NCI-H2196 treated with DMSO at 0.1 percent for 48 hours (cell line): ENCODE data around the gene SNAPC2.
A peak's percentile ranks its signal among the peaks of the same experiment; 100 is the strongest.
"Not testable (repeated sequence)": the region's sequence is repeated elsewhere in the genome, so short reads cannot be mapped to it uniquely, and the experiment has no call there.

ENCODE experiments used
- DNase-seq: peaks from one replicate; lab custom pipeline; 2025; ENCODE audit not compliant: unreplicated experiment; lab: John Stamatoyannopoulos, UW

Gene SNAPC2

DNA sequence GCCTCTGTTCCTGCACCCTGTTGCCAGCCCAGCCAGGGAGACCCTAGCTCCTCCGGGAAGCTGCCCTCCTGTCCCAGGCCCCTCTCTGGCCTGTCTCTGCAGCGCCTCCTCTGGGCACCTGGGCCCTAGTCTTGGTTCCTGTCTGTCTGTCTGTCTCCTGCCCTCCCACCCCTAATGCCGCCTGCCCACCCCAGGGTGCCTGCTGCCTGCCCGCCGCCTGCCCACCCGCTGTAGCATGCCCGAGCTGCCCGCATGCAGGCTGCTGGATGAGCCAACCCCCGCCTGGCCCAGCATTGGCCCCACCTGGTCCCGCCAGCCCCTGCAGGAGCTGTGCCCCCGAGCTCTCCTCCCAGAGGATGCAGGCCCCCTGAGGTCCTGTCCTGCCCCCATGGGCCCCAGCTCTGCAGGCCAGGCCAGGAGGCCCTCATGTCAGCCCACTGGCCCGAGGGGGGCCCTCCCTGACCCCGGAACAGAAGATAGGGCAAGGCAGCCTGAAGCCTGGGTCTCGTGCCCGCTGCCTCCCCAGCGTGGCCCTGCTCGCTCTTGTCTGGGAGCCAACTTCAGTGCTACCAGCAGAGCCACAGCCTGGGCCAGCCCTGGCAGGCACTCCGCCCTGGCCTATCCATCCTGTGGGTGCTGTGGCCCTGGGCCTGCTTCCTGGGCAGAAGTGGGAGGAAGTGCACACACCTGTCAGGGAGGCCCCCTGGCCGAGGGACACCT is 11.2 kb upstream of the SNAPC2 start:
- no peak for DNase-seq

DNA sequence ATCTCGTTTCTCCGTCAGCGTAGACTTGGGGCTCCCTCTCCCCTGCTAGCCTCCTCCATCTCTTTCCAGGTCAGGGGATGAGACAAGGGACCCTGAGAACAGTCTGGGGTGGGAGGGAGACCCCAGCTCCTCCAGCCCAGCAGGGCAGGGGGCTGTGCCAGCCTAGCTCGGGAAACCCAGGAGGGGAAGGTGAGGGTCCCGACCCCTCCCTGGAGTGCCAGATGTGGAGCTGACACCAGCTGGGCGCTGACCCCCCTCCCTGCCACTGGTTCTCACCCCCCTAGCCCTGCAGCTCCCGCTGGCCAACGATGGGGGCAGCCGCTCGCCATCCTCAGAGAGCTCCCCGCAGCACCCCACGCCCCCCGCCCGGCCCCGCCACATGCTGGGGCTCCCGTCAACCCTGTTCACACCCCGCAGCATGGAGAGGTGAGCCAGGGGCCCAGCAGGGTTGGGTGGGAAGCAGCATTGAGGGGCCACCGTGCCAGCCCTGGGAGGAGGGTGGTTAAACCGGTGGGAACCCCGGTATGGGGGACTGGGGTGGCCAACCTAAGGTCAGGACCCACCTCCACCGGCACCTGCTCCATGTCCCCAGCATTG is 10.6 kb upstream of the SNAPC2 start:
- DNase-seq = no peak

GRCh38 chr19:7910321-7911161 is 9.6 kb upstream of the SNAPC2 start:
- DNase-seq = no peak

DNA sequence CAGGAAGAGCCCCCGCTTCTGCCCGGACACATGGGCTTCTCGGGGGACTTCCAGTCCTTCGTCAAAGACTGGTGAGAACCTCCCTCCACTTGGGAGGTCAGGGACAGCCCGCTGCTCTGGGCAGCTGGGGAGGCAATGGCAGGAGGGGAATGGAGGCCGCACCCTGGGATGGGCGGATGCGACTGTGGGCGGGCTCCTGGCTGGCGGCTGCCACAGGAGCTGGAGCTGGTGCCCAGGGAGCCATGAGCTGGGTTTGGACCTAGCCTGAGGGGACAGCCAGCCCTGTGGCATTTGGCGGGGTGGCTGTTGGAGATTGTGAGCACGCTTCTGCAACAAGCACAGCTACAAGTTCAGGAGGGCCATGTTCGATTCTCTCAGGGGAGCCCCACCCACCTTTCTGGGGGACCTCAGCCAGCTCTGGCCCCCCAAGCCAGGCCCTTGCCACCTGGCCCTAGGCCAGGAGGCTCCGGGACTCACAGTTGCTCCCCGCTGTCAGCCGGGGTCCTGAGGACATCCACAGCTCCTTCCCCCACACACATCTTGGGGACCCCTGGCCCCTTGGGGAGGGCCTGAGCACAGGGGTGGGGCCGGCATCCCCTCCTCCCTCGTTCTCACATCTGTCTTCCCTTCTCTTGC is 8.5 kb upstream of the SNAPC2 start:
- DNase-seq = no peak

DNA sequence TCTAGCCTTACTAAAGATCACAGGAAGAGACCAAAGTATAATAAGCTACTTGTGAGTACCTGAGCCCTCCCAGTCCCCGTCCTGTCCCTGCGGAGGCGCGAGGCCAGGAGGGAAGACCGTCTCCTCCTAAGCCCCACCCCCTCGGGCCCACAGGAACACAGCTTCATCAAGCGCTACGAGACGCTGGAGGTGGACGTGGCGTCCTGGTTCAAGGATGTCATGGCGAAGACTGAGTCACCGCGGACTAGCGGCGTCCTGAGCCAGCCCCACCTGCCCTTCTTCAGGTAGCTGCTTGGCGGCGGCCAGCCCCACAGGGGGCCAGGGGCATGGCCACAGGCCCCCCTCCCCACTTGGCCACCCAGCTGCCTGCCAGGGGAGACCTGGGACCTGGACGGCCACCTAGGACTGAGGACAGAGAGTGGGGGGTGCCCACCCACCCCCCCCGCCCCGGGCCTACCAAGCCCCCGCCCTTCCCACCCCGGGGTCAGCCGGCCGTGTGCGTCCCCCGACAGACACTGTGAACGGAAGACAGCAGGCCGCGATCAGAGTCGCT is 7.9 kb upstream of the SNAPC2 start:
- DNase-seq = no peak

DNA sequence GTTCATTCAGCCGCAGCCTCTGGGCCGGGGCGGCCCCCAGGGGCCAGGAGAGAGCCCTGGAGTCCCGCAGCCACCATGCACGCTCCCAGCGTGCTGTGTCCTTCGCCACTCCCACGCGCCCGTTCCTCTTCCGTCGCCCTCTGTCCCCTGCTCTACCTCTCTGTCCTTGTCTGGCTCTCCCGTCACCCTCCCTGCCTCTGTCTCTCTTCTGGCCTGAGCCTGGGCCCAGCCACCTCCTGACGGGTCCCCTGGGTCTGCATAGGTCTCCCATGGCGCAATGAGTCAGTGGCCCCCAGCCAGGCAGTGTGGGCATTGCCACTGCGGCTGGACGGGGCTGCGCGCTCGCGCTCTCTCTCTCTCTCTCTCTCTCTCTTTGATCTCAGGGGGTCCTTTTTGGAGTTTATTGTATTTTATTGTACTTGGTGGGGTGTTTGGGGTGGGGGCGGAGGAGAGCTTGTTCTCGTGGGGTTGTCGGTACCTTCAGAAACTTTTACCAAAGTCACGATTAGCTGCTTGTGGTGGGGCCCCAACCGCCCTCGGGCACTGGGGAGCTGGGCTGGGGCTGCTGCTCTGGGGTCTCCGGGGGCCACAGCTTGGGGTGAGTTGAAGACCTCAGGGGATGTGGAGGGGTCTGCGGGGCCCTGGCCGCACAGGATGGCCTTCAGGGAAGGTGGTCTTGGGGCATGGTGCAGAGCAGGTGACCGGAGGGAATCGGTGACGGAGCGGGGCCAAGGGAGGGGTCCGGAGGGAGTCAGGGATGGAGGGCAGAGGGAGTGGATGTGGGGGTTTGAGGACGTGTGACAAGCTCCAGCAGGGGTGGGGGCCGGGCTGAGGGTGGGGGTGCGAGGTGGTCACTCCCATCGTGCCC is 7.2 kb upstream of the SNAPC2 start:
- DNase-seq = no peak

- DNase-seq = no peak
Observed at GRCh38 chr19:7913652-7914051, 6.5 kb upstream of the SNAPC2 start.

GRCh38 chr19:7914099-7914498 is 6.0 kb upstream of the SNAPC2 start:
- no peak for DNase-seq

DNA sequence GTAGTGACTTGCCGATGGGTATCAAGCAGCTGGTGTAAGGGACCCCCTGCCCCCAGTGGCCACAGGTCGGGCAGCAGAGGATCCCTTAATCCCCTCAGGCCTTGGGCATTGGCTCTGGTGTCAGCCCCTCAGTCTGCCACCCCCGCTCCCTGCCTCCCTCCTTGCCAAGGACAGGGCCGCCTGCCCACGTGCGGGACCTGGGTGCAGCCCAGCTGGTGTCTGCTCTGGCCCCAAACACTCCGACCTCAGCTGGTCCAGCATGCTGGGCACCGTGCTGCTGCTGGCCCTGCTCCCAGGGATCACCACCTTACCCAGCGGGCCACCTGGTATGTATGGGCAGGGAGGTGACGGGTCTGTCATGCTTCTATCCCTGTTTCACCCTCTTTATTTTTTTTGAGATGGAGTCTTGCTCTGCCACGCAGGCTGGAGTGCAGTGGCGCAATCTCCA is 5.5 kb upstream of the SNAPC2 start, which contains the start of gene TGFBR3L:
TGFBR3L (plus strand) TSS at position 233 of the 448 bp plus-strand sequence.
- no peak for DNase-seq

- DNase-seq = no peak
Observed at GRCh38 chr19:7915250-7916102, 4.7 kb upstream of the SNAPC2 start.

- peak; percentile 9 for DNase-seq
Observed at GRCh38 chr19:7916103-7916954, 3.8 kb upstream of the SNAPC2 start.

DNA sequence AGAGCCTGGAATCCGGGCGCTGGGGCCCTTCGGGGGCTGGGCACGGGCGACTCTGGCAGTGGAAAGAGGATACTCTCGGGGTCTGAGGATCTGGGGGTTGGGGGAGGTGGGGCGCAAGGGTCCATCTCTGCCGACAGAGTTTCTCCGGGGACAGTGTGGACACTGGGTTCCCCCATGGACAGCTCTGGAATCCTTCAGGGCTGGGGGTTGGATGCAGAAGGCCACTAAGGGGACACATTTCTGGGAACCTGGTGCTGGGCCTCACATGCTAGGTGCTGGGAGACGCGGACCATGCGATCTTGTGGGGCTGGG is 3.2 kb upstream of the SNAPC2 start:
- no peak for DNase-seq

GRCh38 chr19:7917267-7918061 is 2.7 kb upstream of the SNAPC2 start:
- DNase-seq = no peak

DNA sequence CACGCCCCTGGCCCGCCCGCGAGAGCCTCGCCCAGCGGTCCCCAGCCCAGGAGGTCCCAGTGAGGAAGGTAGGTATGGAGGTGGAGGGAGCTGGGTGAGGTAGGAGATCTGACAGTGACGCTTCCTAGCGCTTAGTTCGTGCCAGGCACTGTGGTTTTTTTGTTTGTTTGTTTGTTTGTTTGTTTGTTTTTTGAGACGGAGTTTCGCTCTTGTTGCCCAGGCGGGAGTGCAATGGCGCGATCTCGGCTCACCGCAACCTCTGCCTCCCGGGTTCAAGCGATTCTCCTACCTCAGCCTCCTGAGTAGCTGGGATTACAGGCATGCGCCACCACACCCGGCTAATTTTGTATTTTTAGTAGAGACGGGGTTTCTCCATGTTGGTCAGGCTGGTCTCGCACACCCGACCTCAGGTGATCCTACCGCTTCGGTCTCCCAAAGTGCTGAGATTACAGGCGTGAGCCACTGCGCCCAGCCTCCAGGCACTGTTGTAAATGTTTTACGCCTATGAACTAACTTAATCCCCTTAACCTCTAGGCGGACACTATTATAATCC is 2.0 kb upstream of the SNAPC2 start:
- DNase-seq = not testable (repeated sequence)

GRCh38 chr19:7918615-7919421 is 1.3 kb upstream of the SNAPC2 start:
- no peak for DNase-seq

DNA sequence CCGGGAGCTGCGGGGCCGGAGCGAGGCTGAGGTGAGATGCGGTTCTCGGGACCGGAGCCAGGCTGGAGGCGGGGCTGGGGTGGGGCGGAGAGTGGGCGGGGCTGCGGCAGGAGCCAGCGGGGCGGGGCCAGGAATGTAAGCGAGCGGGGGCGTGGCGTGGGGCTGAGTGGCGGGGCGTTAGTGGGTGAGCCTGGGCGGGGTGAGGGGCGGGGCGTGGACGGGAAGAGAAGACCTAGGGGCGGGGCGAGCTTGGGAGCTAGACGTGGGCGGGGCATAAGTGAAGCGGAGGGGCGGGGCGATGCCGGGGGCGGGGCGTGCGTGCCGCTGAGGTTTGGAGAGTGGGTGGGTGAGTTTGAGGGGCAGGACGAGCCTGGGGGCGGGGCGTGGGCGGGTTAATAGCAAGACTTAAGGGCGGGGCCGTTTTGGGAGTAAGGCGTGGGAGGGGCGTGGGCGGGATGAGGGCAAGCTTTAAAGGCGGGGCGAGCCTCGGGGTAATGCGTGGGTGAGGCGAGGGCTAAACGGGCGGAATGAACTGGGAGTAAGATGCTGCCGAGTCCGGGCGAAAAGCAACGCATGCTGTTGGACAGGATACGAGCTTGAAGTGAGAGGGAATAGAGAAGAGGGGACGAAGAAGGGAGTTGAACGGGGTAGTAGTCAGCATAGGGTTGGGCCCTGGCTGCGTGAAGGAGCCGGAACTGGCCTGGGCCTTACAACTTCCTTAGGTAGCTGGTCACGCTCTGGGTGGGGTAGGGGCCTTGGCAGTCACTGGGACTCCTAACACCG is 572 bp downstream of the SNAPC2 start:
- peak; percentile 97 for DNase-seq
